GM21529 (cell line): ENCODE measurements around the gene CCDC38.

ENCODE experiments used
- ATAC-seq: cut with Tn5 transposase; IDR thresholded peaks from one replicate; pipeline ENCODE4 v1.9.1; 2021; ENCODE audit not compliant: unreplicated experiment

CCDC38 gene

DNA sequence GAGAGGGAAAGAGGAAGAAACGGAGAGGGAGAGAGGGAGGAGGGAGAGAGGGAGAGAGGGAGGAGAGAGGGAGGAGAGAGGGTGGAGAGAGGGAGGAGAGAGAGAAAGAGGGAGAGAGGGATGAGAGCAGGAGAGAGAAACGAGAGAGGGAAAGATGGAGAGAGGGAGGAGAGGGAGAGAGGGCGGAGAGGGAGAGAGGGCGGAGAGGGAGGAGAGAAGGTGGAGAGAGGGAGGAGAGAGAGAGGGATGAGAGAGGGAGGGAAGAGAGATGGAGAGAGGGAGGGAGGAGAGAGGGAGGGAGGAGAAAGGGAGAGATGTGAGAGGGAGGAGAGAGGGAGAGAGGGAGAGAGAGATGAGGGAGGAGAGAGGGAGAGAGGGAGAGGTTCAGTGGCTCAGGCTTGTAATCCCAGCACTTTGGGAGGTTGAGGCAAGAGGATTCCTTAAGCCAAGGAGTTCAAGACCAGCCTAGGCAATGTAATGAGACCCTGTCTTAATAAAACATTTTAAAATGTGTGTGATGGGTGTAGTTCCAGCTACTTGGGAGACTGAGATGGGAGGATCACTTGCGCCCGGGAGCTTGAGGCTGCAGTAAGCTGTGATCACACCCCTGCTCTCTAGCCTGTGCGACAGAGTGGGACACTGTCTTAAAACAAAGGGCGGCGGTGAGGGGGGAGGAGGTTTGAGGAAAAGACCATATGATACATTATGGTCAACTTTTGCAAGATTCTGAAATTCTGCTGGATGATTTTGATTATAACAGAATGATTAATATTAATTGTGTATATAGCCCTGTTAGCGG lies 105.0 kb downstream of the CCDC38 start:
- ATAC-seq: no peak

DNA sequence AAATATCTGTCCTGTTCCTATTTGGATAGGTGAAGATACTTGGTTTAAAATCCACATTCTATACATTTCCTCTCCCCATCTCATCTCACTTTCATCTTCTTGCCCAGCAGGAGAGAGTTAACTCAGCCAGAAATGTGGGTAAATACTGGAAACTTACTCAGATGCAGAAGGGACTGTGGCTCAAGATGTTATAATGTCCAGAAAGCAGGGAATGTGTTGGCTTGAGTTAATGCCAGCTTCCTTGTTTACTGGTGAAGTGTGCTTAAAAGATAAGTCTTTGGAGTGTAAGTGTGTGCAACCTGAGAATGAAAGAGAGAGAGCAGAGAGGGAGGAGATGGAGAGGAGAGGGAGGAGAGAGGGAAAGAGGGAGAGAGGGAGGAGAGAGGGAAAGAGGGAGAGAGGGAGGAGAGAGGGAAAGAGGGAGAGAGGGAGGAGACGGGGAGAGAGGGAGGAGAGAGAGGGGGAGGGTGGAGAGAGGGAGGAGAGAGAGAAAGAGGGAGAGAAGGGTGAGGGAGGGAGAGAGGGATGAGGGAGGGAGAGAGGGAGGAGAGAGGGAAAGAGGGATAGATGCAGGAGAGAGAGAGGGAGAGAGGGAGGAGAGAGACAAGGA lies 105.7 kb downstream of the CCDC38 start:
- no peak for ATAC-seq

DNA sequence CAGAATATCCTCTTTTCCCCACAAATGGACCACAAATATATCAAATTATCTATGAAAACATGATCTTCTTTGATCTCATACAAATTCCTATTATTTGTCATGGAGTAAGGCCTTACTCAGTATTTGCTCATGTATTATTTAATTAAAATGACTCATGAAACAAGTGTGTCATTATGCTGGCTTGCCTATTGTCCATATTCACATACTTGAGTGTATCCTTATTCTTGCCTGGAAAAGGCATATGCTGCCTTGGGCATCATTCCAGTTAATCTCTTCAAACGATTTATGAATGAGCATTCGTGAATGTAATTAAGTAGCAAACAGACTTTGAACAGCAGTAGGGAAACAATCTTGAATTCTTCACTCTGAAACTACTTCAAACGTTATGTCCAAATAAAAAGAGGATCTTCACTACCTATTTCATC lies 106.2 kb downstream of the CCDC38 start:
- ATAC-seq: no peak

DNA sequence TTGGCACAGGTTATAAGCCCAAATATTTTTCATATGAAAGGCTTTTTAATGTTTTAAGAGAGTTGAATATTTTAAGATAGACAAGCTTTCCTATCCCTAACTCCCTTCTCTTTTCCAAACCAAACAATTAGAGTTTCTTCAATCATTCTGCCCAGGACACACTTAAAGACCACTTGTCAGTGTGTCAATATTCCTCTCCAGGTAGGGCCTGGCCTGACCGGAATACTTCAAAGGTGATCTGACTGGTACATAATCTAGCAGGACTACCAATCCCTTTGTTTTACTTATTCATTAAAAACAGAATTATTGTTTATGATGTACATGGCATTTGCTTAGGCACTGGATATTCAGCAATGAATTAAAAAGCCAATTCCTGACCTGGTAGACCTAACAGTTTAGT lies 107.8 kb downstream of the CCDC38 start:
- no peak for ATAC-seq

DNA sequence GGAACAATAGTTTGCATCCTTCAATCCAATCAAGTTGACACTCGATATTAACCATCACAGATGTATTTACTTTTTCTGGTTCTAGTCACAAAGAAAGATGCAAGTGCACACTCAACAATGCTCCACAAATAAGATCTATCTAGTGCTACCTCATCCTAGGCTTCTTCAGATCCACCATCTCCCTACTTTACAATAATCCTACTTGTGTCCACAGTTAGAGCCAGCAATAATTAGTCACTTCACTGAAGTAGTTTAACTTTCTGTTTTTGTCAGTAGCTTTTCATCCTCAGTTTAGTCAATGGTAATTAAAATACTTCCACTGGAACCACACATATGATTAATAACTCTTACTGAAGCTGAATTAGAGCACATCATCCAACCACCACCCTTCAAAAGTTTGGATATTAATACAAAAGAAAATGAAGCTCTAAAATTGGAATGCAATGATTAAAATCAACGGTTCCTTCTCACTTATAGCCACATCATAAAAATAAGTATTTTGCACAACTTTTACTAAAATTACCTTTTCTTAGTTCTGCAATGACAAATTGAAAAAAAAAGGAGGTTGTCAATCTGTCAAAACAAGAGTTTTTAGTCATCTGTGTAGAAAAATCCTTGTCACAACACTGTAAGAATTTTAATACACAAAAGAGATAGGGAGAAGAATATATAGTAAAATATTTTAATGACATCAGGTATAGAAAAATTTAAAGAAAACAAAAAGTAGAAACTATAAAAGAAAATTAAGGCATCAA lies 111.9 kb downstream of the CCDC38 start:
- ATAC-seq: no peak

DNA sequence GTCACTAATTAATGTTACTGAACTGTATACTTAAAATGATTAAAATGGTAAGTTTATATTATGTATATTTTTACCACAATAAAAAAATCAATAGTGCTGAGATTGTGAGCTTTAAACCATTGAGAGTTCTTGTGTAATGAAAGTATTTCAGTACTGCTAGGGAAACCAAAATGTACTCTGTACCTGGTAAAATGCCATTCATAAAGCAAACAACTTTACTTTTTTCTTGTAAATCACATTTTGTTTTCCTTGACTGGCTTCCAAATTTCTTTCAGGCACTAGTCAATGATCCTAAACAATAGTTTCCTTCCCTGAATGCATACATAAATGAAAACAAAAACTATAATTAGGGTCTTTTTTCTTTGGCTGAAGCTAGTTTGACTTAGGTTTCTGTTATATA lies 113.0 kb downstream of the CCDC38 start:
- ATAC-seq: no peak

DNA sequence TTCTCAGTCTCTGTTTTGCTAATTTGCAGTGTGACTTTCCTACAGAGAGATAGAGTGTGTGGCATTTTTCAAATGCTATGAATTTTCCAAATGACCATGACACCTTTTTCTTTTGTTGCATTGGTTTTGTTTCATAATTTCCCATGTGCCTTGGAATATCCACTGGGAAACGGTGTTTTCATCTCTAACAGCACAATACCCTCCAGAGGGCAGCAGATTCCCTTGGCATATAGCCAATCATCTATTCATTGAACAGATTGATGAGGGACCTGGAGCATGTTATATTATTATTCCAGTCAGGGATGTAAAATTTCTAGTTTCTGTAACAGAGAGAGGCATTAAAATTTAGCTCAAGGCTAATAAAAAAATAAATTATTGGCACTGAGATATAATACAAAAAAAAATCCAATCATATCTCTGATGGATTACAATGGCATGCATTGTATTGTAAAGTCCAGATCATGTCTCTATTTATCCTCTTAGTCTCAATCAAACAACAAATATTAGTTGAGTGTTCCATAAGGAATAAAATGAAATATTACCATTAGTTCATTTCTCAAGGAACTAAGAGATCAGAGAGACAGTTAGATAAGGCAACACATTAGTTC lies 122.2 kb downstream of the CCDC38 start:
- ATAC-seq: no peak
